Stomach (tissue), 4 donors: ENCODE data around the gene TOMM5.

Source experiments
- POLR2A ChIP-seq, 4 donors: fragments of 450-650 bp; IDR thresholded peaks; one replicate each; pipeline ENCODE4 v1.6.1; 2016; ENCODE audit warnings: antibody characterized with exemption in 4 of 4, control low read depth in 2 of 4, mild to moderate bottlenecking in 1 of 4, moderate library complexity in 1 of 4
- TF ChIP-seq, protein P1 (sequence below), 7 experiments: fragments of 450-650 bp in 4 of 7; fragments of 200-600 bp in 3 of 7; sonication (generic) in 3 of 7; IDR thresholded peaks; one replicate each; pipeline ENCODE4 v1.5.1; 2016 to 2019; ENCODE audit warnings: antibody characterized with exemption in 7 of 7, control low read depth in 2 of 7, mild to moderate bottlenecking in 1 of 7

DNA sequence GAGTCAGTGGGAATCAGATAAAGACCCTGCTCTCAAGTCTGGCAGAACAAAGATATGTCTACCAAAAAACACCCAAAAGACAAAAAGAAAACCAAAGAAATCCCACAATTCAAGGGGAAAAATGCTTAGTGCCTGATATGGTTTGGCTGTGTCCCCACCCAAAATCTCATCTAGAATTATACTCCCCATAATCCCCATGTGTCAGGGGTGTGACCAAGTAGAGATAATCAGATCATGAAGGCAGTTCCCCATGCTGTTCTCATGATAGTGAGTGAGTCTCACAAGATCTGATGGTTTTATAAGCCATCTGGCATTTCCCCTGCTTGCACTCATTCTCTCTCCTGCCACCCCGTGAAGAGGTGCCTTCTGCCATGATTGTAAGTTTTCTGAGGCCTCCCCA lies 29.6 kb downstream of the TOMM5 start:
- TF ChIP-seq, protein P1, sequence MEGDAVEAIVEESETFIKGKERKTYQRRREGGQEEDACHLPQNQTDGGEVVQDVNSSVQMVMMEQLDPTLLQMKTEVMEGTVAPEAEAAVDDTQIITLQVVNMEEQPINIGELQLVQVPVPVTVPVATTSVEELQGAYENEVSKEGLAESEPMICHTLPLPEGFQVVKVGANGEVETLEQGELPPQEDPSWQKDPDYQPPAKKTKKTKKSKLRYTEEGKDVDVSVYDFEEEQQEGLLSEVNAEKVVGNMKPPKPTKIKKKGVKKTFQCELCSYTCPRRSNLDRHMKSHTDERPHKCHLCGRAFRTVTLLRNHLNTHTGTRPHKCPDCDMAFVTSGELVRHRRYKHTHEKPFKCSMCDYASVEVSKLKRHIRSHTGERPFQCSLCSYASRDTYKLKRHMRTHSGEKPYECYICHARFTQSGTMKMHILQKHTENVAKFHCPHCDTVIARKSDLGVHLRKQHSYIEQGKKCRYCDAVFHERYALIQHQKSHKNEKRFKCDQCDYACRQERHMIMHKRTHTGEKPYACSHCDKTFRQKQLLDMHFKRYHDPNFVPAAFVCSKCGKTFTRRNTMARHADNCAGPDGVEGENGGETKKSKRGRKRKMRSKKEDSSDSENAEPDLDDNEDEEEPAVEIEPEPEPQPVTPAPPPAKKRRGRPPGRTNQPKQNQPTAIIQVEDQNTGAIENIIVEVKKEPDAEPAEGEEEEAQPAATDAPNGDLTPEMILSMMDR (IDR thresholded peaks at IDR 0.05) = no peak
- TF ChIP-seq POLR2A (IDR thresholded peaks at IDR 0.05) = no peak
